Measurements from ENCODE around the gene ENPP7.

- no peak for TF ChIP-seq POLR2A (IDR thresholded peaks at IDR 0.05; ENCODE audit: low read depth, low read length)
- TF ChIP-seq POLR2AphosphoS5 (IDR thresholded peaks at IDR 0.05; ENCODE audit: low read depth, low read length), result no peak
These were observed 49.0 kb upstream of the ENPP7 start for GRCh38 chr17:79681628-79682261.

All from GM12891 (cell line).